ENCODE results near the gene PHF21B.

Gene PHF21B

DNA sequence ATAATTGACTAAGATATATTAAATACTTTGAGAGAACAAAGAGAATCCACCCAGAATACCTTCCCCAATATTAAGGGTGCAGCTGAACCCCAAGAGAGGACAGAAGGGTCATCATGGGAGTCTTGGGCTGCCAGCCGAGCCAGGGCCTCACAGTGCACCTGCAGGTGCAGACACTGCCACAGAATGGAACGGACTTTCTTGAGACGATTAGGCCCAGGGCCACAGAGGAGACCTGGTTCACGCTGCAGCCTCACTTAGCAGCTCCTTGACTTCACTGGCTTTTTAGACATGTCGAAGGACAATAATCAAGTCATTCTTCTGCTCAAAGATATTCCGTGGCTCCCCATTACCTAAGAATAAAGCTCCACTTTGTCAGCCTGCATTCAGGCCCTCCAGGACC lies 100.6 kb downstream of the PHF21B start (continued):
- TF ChIP-seq ZNF433 (tag by site-specific recombination; IDR thresholded peaks at IDR 0.05; ENCODE audit: low read depth) (no peak), ZNF521 (tag by site-specific recombination; IDR thresholded peaks at IDR 0.05) (no peak), ZNF169 (tag by site-specific recombination; IDR thresholded peaks at IDR 0.05) (no peak)

DNA sequence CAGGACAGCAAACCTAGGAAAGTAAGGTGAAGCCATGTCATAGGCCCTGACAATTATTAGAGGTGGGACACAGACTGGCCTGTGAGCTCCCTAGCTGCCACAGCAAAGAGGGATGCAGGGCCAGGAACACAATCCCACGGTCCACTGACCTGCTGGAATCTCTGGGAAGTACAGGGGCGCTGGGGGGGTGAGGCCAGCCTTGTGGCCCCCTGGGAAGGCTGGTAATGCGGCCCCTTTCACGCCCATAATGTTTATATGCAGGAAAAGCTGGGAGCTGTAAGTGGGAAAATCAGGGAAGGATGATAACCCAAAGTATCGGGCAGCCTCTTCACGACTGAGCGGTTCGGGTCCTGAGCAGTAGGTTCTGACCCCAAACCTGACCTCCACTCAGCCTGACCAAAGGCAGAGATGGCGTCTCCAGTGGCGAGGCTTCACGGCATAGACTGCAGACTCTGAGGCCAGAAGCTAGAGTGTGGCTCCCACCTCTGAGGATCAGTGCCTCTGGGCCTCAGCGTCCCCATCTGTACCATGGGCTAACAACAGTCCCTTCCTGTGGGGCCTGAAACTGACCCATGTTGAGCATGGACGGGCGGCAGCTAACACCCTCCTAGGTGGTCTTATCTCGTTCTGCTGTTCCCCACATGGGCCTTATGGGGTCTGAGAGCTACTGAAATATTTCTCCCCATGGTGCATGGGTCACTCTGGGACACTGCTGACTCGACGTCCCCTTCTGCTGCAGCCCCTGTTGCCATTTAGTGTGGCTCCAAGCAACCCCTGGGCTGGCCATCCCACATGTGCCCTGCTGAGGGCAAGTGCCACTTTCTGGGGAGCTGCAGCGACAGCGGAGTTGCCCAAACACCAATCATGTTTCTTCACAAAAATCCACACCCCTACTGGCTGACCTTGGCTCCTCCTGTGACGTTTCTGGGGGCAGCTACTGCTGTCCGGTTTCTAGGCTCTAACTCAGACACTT lies 101.8 kb downstream of the PHF21B start:
- Histone ChIP-seq H3K4me3 (ENCODE audit: low read depth, low read length) (no peak overlapping the region), H3K36me3 (ENCODE audit: control insufficient read depth in 2 of 2, insufficient read depth in 1 of 2, low read length in 2 of 2) (no peaks in the 10 kb centered on the region; a peak in 1 of 3 replicates), H3K9me3 (ENCODE audit: control insufficient read depth, insufficient read depth, low read depth, low read length) (no peaks in the 10 kb centered on the region), H3K4me1 (ENCODE audit: control insufficient read depth, insufficient read depth, low read length) (no peaks in the 10 kb centered on the region), H3K27ac (ENCODE audit: extremely low read depth, low read depth, low read length) (no peak overlapping the region)
- no peak for TF ChIP-seq ZBTB20 (tag by site-specific recombination; IDR thresholded peaks at IDR 0.05)
- TF ChIP-seq ZNF629 (tag by site-specific recombination; IDR thresholded peaks at IDR 0.05), result no peak
- no peak for TF ChIP-seq IKZF3 (tag by site-specific recombination; IDR thresholded peaks at IDR 0.05)
- TF ChIP-seq ZNF157 (tag by site-specific recombination; IDR thresholded peaks at IDR 0.05), result no peak
- no peak for TF ChIP-seq ZNF10 (tag by site-specific recombination; IDR thresholded peaks at IDR 0.05)
- TF ChIP-seq ZSCAN23 (tag by site-specific recombination; IDR thresholded peaks at IDR 0.05), result no peak
- no peak for TF ChIP-seq ZNF792 (tag by site-specific recombination; IDR thresholded peaks at IDR 0.05)
- TF ChIP-seq, protein P1, sequence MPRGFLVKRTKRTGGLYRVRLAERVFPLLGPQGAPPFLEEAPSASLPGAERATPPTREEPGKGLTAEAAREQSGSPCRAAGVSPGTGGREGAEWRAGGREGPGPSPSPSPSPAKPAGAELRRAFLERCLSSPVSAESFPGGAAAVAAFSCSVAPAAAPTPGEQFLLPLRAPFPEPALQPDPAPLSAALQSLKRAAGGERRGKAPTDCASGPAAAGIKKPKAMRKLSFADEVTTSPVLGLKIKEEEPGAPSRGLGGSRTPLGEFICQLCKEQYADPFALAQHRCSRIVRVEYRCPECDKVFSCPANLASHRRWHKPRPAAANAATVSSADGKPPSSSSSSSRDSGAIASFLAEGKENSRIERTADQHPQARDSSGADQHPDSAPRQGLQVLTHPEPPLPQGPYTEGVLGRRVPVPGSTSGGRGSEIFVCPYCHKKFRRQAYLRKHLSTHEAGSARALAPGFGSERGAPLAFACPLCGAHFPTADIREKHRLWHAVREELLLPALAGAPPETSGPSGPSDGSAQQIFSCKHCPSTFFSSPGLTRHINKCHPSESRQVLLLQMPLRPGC (tag by site-specific recombination; IDR thresholded peaks at IDR 0.05), result no peak
- TF ChIP-seq, protein P2, sequence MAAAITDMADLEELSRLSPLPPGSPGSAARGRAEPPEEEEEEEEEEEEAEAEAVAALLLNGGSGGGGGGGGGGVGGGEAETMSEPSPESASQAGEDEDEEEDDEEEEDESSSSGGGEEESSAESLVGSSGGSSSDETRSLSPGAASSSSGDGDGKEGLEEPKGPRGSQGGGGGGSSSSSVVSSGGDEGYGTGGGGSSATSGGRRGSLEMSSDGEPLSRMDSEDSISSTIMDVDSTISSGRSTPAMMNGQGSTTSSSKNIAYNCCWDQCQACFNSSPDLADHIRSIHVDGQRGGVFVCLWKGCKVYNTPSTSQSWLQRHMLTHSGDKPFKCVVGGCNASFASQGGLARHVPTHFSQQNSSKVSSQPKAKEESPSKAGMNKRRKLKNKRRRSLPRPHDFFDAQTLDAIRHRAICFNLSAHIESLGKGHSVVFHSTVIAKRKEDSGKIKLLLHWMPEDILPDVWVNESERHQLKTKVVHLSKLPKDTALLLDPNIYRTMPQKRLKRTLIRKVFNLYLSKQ (tag by site-specific recombination; IDR thresholded peaks at IDR 0.05; ENCODE audit: borderline replicate concordance), result no peak
- TF ChIP-seq ZNF48 (tag by site-specific recombination; IDR thresholded peaks at IDR 0.05), result no peak
- TF ChIP-seq ZSCAN30 (tag by site-specific recombination; IDR thresholded peaks at IDR 0.05), result no peak
- TF ChIP-seq, protein P3, sequence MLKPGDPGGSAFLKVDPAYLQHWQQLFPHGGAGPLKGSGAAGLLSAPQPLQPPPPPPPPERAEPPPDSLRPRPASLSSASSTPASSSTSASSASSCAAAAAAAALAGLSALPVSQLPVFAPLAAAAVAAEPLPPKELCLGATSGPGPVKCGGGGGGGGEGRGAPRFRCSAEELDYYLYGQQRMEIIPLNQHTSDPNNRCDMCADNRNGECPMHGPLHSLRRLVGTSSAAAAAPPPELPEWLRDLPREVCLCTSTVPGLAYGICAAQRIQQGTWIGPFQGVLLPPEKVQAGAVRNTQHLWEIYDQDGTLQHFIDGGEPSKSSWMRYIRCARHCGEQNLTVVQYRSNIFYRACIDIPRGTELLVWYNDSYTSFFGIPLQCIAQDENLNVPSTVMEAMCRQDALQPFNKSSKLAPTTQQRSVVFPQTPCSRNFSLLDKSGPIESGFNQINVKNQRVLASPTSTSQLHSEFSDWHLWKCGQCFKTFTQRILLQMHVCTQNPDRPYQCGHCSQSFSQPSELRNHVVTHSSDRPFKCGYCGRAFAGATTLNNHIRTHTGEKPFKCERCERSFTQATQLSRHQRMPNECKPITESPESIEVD (tag by site-specific recombination; IDR thresholded peaks at IDR 0.05), result no peak
- no peak for TF ChIP-seq ZNF596 (tag by site-specific recombination; IDR thresholded peaks at IDR 0.05)
- no peak for TF ChIP-seq WT1 (tag by site-specific recombination; IDR thresholded peaks at IDR 0.05)
- TF ChIP-seq SALL2 (tag by site-specific recombination; IDR thresholded peaks at IDR 0.05; ENCODE audit: borderline replicate concordance), result no peak
- TF ChIP-seq ZNF138 (tag by site-specific recombination; IDR thresholded peaks at IDR 0.05; ENCODE audit: borderline replicate concordance), result no peak
- CTCF ChIA-PET, result interaction anchor here (1.4 kb wide), 1 partner anchor 10 kb away, joined by 3 read pairs; no protein-coding TSS in a partner anchor
- POLR2A ChIA-PET, result no interaction called here

Measured in HEK293 (cell line).